Ovary (tissue), 9 donors: ENCODE measurements around the gene SRRM3. TPM values are rescaled to one million over a fixed set of nuclear protein-coding genes. Genes with fewer than 3 reads are reported as not detected.

Experiments used
- DNase-seq, 5 donors: peaks; one replicate each; pipeline ENCODE4 v3.0.0-alpha.2; 2019 to 2020
- H3K27ac ChIP-seq, 2 donors: fragments of 200-600 bp; one replicate each; pipeline versions ENCODE4 v1.5.1 to v1.8.0; 2019 to 2022
- H3K27me3 ChIP-seq: fragments of 200-600 bp; one replicate; pipeline ENCODE4 v1.8.0; 2022
- H3K36me3 ChIP-seq: fragments of 200-600 bp; sonication (generic); one replicate; pipeline ENCODE4 v1.5.1; 2019
- H3K4me1 ChIP-seq: one replicate; pipeline ENCODE4 v1.8.1; 2013; ENCODE audit warnings: mild to moderate bottlenecking, moderate library complexity; ENCODE audit not compliant: insufficient read depth
- H3K4me3 ChIP-seq: fragments of 200-600 bp; sonication (generic); one replicate; pipeline ENCODE4 v1.5.1; 2017
- H3K9me3 ChIP-seq, 2 donors: fragments of 200-600 bp in 1 of 2; sonication (generic) in 1 of 2; one replicate each; pipeline versions ENCODE4 v1.5.1 to v1.8.1; 2013 to 2019; ENCODE audit warnings: mild to moderate bottlenecking in 1 of 2, moderate library complexity in 1 of 2
- CTCF ChIP-seq, 3 donors: fragments of 450-650 bp in 2 of 3; fragments of 200-600 bp in 1 of 3; IDR thresholded peaks; one replicate each; pipeline versions ENCODE4 v1.5.1 to v1.8.0; 2016 to 2022; ENCODE audit warnings: antibody characterized with exemption in 3 of 3, mild to moderate bottlenecking in 1 of 3
- EP300 ChIP-seq: sonication (generic); formaldehyde crosslinking; IDR thresholded peaks from one replicate; pipeline ENCODE4 v1.6.1; 2017; ENCODE audit warnings: antibody characterized with exemption
- POLR2A ChIP-seq: fragments of 450-650 bp; IDR thresholded peaks from one replicate; pipeline ENCODE4 v1.6.1; 2017; ENCODE audit warnings: antibody characterized with exemption, mild to moderate bottlenecking, moderate library complexity
- WGBS, 3 donors: extraction: QIAGEN DNeasy Blood & Tissue Kit in 1 of 3; methylation state at CpG; one replicate each; pipeline versions ENCODE4 v1.1.5 to v1.1.7; 2013 to 2017; 5-methylcytosine and 5-hydroxymethylcytosine counted together
- intact Hi-C, 4 donors: fragments of 100-400 bp; cut with DNase I; formaldehyde crosslinking; loops; one replicate each; pipeline versions ENCODE4 v1.11.0 to v1.15.1; 2022 to 2023
- polyA plus RNA-seq, 2 donors: library from polyadenylated mRNA; stranded (reverse); fragments of 200-250 nt in 1 of 2; fragments of 350-450 nt in 1 of 2; fragmentation: Illumina TruSeq in 1 of 2; extraction: RNeasy Lipid Tissue Mini Kit (QIAGEN cat#74804) in 1 of 2; gene quantifications; one replicate each; pipeline ENCODE4 v1.2.3, GENCODE V29; 2013 to 2014
- total RNA-seq, 7 donors: library from RNA; depleted of rRNA in 2 of 7; stranded (reverse); fragments of >200 nt in 2 of 7; fragmentation: NEBNext Ultra II Directional in 3 of 7; extraction: Animal tissue kit (Norgen Biotek cat#: 25700) in 3 of 7; gene quantifications; one replicate each; pipeline versions ENCODE4 v1.1.0 to v1.2.4, GENCODE V29; 2016 to 2023
- donor health status: DM: no; HTN: no; CAD: no; lungs with moderate emphysema.
- donor health status: DM: no; HTN: no; CAD: no.
- donor health status: Bipolar disorder and iron deficiency.
- donor health status: DM: yes; HTN: yes; CAD: no.
- donor health status: DM: no; HTN: no; CAD: no.
- donor health status: DM: yes; HTN: yes; CAD: no.

Gene SRRM3
- total and polyA plus RNA-seq, 9 donors = 2.0 to 13.4 (median 4.8) TPM

- Histone ChIP-seq H3K27me3 (no peaks in the 10 kb centered on the region), H3K4me1 (no peaks in the 10 kb centered on the region), H3K4me3 (no peak overlapping the region), H3K9me3 (no peaks in the 10 kb centered on the region), H3K27ac (no peak overlapping the region), H3K36me3 (no peaks in the 10 kb centered on the region)
- no peak for DNase-seq
- TF ChIP-seq EP300 = no peak
- TF ChIP-seq CTCF (IDR thresholded peaks at IDR 0.05) = no peak
- TF ChIP-seq POLR2A = no peak
- intact Hi-C loops = no loop called here
- WGBS, 3 donors = 31 to 44% (median 31%) methylated on average over 7 of the region's 7 CpGs
Observed at GRCh38 chr7:76272851-76273497, 71.3 kb downstream of the SRRM3 start.

DNA sequence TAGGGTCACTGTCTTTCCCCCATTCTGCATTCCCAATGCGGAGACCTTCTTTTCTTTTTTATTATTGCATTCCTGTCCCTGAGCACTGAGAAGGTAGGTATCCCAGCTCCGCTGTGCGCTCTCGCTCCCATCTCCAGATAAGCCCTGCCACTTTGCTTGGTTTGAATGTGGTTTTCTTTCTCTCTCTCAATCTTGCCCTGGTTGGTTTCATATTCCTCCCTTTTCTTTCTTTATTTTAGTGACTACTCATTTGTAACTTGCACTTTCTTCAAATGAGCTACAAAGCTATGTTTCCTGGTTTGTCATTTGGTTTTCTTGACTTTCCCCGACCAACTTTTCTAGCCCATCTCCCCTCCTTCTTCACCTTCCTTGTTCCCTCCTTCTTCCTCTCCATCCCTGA lies 71.8 kb downstream of the SRRM3 start:
- Histone ChIP-seq H3K36me3 (no peaks in the 10 kb centered on the region), H3K27me3 (no peaks in the 10 kb centered on the region), H3K27ac (no peak overlapping the region), H3K4me3 (no peak overlapping the region), H3K9me3 (no peaks in the 10 kb centered on the region), H3K4me1 (no peaks in the 10 kb centered on the region)
- WGBS, 3 donors = 73 to 88% (median 83%) methylated on average over 5 of the region's 5 CpGs
- DNase-seq = no peak
- intact Hi-C loops = no loop called here
- TF ChIP-seq POLR2A (no peak), EP300 (no peak), CTCF (IDR thresholded peaks at IDR 0.05) (no peak)

DNA sequence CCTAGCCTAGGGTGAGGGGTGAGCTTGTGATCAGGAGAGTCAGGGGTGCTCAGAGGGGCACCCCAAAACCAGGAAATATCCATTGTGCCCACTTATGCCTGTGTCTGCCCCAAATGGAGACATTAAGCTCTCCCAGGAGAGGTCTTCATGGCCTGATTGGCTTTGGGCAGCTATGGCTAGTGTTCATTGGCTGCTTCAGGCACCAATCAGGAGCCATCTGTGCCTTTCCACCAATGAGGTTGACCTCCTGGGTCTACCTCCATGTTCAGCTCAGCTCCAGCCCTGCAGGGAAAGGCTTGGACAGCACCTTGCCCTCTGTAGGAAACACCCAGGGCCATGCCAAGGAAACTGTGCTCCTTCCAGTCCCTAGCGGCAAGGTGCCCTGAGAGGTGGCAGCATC lies 76.8 kb downstream of the SRRM3 start:
- H3K27me3 ChIP-seq = no peaks in the 10 kb centered on the region

GRCh38 chr7:76280408-76280807 lies 78.7 kb downstream of the SRRM3 start:
- intact Hi-C loops = loop anchor here in 1 of 4 donors (10.0 kb wide), 1 partner anchor 96 kb away; no protein-coding TSS in a partner anchor
- DNase-seq = peak in 1 of 5 donors; percentile 53
- no peak overlapping the region for H3K27ac ChIP-seq
- no peaks in the 10 kb centered on the region for H3K27me3 ChIP-seq
- H3K9me3 ChIP-seq = no peaks in the 10 kb centered on the region
- TF ChIP-seq POLR2A (no peak), CTCF (IDR thresholded peaks at IDR 0.05) (no peak), EP300 (no peak)
- H3K4me1 ChIP-seq = peaks cover 2% of the 10 kb centered on the region
- 8 to 19% (median 16%) methylated on average over 24 to 25 of the region's 25 CpGs for WGBS, 3 donors
- H3K4me3 ChIP-seq = no peak overlapping the region
- H3K36me3 ChIP-seq = no peaks in the 10 kb centered on the region

More for the DNA sequence above, 76.8 kb downstream of the SRRM3 start:
- 88 to 100% (median 100%) methylated on average over 1 of the region's 1 CpG for WGBS, 3 donors
- Histone ChIP-seq H3K9me3 (no peaks in the 10 kb centered on the region), H3K4me3 (no peak overlapping the region), H3K27ac (no peak overlapping the region), H3K4me1 (peaks cover 2% of the 10 kb centered on the region), H3K36me3 (no peaks in the 10 kb centered on the region)
- no peak for DNase-seq
- intact Hi-C loops = no loop called here
- TF ChIP-seq EP300 (no peak), CTCF (IDR thresholded peaks at IDR 0.05) (no peak), POLR2A (no peak)
